GM18867 (cell line): ENCODE results near the gene RBFOX1.

Source experiments
- ATAC-seq: cut with Tn5 transposase; IDR thresholded peaks from one replicate; pipeline ENCODE4 v1.9.1; 2021; ENCODE audit warnings: mild to moderate bottlenecking, moderate library complexity; ENCODE audit not compliant: unreplicated experiment

The RBFOX1 gene

DNA sequence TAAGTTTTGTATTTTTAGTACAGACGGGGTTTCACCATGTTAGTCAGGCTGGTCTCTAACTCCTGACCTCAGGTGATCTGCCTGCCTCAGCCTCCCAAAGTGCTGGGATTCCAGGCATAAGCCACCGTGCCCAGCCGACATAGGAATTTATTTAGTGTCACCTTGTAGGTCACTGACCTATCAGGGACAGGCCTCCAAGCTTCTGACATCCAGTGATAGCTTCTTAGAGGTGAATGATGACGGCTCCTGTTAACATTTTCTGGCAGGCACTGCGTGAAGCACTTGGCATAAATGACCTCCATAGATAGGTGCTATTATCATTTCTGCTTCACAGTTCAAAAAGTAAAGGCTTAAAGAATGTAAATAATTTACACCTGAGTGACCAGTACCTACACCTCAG lies 71.6 kb downstream of the RBFOX1 start:
- ATAC-seq = no peak

DNA sequence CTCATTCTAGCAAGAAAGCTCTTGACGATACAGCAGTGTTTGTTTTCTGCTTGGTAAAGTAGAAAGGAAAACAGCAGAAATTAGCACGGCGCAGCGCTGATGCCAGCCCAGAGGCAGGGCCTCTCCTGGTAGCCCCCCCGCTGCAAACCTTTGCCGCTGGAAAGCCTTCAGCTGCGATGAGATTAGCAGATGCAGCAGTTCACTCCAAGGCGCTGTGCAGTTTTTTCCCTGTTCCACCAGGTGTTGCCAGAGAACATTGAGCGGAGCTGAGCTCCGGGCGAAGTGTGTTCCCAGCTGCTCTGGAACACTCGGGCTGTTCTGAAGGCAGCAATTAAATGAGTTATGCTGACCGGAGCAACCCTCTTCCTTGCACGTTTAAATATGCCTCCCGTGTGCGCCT lies 72.5 kb downstream of the RBFOX1 start:
- ATAC-seq = no peak

DNA sequence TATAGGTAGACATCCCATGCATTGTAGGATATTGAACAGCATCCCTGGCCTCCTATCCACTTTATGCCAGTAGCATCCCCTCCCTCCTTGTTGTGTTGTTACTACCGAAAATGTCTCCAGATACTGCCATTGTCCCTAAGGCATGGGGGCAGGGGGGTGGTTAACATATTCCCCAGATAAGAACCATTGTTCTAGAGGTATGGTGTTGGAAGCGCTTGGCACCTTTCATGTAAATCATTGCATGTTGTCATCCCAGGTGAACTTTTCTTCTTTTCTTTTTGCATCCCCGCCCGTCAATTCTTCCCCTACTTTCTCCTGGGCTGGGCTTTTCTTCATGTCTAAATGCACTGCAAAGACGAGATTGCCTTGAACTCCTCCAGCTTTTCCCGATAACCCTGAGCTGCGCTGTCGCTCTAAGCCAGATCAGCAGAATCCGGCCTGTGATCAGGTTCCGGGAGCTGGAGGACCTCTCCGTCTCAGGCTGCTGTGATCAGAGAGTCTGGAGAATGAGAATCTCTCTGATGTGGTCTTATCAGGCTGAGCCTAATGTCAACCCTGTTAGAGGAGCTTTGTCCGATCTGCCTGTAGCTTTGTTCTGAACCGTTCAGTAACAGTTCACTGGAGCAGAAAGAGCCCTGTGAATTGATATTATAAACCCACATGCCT lies 76.2 kb downstream of the RBFOX1 start:
- ATAC-seq = no peak

DNA sequence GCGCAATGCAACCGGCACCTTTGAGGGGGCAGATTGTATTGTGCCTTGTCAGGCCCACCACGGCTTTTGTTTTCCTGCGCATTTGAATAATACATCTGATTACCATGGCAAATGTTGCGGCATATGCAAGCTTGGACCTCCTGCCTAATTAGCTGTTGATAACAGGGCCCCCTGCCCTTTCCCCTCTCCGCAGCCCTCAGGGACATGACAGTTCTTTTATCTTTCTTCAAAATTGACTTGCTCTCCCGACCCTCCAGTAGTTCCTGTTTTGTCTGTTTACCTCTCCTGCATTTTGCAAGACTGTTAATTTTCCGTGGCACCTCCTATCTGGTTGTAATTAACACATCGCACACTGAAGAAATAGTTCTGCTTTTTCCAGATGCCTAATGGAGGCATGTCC lies 86.8 kb downstream of the RBFOX1 start:
- no peak for ATAC-seq

DNA sequence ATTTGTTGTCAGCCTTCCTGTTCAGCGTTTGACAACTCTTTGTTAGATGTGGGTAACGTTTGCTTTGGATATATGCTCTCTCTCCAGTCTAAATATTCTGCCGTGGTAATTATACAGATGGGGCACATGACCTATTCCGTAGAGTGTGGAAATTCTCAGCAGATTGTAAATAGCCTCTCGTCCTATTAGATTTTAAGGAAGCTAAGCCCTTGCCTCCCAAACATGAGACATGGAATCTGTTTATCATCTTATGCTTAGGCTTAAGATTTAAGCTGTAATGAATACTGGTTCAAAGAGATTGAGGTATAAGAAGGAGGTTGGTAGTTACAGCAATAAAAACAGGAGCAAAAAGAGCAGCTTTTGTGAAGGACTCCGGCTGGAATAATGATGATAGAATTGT lies 87.4 kb downstream of the RBFOX1 start:
- ATAC-seq = no peak

DNA sequence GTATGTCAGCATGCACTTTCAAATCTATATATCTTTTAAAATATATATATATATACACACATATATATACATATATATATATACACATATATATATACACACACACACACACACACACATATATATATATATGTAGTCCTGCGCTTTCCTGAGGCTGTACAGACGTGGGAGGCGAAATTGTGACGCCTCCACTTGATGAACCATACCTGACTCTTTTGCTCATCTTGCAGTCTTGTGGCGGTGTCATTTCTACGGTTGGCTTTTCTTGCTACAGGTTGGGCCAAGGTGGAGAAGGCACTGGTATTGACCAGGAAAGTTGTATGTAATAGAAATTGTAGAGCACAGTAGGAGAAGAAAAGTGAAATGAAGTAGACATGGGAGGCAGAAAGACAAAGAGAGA lies 88.2 kb downstream of the RBFOX1 start:
- no peak for ATAC-seq

DNA sequence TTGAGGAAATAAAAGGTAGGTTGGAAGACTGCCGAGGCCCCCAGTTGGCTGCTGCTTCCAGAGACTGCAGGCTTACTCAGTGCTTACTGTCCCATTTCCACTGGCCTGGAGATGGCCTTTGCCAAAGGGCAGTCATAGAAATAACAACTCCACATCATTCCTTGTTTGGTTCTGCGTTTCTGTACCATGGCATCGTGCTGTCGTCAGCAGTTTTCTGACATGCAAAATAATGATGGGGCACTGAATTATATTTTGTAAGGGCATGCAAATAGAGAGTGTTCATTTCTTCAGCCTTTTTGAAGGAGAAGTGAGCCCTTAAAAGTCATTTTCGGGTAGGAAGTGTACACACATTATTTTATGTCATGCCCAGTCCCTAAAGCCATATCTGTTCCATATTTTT lies 88.9 kb downstream of the RBFOX1 start:
- ATAC-seq = no peak

DNA sequence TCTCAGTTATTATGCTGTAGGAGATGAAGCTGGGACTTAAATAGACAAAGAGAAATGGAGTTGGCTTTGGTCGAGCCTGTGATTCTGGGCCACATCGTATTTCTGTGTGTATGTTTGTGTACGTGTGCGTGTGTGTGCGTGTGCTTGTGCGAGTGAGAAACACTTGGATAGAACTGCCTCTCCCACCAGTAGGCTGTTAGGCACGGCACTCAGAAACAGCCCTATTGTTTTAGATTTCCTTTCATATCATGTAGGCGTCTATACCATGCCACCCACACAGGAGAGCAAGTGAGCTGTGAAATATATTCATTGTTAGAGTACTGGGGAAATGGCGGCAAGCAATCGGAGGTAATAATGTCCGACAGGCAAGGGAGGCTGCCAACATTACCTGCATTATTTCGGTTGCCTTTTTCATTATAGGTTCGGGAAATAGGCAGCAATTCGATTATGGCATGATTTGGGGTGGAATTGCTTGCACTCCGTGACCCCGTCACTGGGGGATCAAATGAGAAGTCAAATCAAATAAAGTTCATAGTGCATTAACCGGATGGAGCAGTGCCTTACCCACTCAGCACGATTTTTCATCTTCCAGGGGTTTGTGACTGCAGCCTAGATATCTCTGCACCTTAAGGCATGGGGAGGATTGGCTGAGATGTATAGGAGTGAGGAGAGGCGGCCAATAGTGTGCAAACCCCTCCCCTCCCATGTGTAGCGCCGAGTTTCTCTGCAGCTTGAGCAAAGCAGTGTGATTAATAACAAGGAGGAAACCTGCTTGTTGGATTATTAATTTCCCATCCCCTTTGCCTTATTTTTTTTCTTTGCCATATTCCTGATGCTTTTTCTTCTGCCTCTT lies 89.6 kb downstream of the RBFOX1 start:
- no peak for ATAC-seq

DNA sequence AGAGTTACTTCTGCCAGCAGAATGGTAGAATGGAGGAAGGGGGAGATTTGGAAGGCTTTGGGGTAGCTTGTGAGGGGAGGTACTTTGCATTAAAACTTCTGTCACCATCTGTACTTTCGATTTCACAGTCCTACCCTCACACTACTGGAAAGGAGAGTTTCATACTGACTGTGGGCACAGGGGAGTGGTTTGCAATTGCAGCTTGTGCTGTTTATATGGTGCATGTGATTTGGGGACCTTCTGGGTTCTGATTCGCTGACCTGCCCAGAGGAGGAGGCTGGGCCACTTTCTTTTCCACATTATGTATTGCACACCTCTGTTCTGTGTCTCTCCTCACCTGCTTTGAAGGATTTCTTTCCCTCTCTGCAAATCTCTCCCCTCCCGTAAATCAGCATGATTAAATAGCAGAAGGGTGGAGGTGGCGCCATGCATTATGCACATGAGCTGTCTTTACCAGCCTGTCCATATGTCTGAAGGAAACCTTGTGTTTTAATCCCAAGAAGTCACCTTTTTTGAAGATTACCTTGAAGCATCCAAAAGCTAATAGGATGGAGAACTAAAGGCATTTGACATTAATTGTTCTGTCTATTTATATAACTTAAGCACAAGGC lies 90.9 kb downstream of the RBFOX1 start:
- no peak for ATAC-seq

DNA sequence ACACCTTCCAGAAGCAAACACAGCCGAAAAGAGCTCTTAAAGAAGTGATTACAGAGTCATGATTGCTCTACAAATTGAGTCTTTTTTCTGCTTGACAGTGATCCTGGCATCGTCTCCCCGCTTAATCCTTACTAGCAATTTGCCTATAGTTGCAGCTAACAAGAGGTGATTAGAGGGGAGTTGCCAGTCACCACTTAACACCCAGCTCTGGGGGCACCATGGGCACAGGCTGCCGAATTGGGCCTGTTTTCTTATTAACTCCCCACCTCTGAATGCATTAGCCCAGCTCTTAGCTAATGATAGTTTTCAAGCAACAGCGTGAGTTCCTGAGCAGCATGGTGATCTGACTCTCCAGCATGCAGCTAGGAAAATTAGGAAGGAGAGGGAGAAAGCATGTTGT lies 93.5 kb downstream of the RBFOX1 start:
- no peak for ATAC-seq

DNA sequence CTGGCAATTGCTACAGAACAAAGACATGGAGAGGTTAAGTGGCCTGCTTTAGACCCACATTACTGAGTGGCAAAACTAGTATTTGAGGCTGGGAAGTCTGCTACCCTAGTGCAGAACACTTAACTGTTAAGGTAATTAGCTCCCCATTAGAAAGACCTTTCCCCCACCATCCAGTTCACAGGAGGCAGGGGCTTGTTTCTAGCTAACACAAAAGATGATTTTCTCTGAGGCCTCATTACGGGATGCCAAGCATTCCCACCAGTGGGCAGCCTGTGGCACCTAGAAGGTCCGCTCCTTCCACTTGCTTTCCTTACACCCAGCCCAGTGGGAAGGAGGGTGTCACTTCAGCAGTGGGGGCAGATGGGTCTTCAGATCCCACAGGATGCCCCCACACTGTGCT lies 99.1 kb downstream of the RBFOX1 start:
- ATAC-seq = no peak

DNA sequence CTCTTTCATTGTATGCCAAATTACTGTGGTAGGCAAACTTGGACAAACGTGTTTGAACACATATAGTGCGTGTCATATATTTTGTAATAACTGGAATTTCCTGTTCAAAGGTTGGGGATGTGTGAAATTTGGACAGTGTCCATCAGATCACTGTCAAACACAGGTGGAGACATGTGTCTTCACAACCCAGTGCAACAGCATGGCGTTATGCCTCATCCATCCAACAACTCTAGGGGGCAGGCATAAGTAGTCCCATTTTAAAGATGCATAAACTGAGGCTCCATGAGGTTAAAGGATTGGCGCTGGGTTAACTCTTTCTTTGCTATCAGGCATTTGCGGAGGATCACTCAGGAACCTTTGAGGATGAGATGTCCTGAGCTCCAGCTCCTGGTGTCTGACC lies 103.7 kb downstream of the RBFOX1 start:
- ATAC-seq = no peak

DNA sequence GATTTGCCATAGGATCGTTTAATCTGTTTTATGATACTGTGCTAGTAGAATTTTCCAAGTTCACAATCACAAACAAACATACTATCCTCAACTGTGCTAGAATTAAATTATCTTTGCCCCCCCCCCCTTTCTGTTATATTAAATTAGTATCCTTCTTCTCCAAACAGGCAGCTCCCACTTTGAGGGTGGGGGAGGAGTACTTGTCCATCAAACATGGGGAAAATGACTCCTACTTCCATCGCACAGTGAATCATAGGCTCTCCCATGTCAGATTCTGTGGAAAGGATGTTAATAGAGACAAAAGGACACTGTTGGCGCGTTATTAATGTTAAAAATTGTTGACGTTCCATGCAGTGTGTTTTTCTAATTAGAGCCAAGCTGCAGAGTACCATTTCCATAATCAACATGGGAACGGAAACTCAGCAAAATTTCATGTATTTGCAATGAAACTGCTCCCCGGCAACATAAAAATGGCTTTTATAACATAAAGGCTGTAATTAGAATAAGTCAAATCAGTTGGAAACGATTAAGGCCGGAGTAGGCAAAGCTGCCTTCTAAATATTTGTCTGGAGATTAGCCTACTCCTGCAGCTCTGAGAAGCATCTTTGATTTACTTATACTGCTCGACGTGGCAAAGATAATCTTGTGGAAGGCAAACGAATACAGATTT lies 104.6 kb downstream of the RBFOX1 start:
- ATAC-seq = no peak

DNA sequence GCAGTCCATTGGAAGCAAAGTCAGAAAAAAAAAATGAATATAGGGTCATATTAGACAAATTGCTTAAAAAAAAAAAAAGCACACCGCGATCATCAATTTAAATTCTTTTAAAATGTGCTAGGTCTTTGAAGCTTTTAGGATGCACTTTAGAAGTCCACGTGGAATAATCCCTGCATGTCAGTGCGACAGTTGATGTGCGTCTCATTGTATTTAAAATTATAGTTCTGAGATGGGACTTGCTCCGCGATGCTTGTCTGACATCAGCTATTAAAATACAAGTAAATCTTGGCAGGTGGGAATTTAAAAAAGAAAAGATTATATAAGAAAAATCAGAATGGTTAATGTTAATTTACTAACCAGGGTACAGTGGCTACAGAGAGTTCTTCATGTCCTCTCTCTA lies 105.2 kb downstream of the RBFOX1 start:
- ATAC-seq = no peak

DNA sequence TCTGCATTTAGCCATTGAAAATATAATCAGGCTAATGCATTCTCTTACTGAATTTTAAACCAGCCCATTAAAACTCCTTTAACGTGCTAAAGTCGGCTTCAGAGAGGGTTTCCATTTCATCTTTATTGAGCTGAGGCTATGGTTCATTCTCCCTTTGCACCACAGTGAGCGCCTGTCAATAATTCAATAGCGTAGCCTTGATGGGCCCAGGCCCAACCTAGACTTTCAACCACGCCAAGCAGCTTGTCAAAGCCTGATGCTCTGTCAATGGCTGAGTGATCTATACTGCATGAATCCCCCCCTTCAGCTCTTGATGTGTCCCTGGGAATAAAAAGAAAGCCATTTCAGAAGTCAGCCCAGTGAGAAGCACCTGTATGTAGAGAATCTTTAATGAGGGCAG lies 106.0 kb downstream of the RBFOX1 start:
- ATAC-seq = no peak

DNA sequence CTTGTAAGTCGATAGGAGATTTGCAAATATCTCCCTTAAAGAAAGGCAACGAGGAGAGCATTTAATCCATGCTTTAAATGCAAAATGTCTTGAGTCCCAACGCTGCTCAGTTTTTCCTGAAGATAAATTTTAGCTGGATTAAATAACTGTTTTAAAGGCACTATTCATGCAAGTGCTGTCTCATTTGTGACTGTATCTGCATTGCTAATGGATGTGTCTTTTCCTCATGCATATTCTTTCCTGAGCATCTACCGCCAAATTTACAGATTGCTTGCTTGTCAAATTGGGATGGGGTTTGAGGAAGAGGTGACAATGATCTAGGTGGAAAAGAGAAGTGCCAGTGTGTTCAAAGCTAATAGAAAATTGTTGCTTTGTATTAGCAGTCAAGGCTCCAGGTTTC lies 106.9 kb downstream of the RBFOX1 start:
- ATAC-seq = no peak

DNA sequence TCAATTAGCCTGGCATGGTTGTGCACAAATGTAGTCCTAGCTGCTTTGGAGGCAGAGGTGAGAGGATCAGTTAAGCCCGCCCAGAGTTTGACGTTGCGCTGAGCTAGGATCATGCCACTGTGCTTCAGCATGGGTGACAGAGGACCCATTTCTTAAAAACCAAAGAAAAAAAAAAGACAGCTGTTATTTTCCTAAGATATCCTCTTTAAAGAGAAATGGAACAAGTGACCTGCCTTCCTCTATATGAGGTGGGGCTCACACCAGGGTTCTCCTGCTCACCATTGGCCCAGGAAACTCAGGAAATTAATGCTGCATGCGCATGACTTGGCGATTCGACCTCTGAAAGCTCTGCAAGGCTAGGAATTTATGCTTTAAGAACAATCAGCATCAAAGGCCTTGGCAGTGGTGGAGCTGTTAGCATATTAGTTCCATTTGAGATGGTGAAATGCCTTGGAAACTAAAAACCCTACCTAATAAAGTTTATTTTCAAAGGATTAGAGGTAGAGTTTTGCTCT lies 108.3 kb downstream of the RBFOX1 start:
- ATAC-seq = no peak

DNA sequence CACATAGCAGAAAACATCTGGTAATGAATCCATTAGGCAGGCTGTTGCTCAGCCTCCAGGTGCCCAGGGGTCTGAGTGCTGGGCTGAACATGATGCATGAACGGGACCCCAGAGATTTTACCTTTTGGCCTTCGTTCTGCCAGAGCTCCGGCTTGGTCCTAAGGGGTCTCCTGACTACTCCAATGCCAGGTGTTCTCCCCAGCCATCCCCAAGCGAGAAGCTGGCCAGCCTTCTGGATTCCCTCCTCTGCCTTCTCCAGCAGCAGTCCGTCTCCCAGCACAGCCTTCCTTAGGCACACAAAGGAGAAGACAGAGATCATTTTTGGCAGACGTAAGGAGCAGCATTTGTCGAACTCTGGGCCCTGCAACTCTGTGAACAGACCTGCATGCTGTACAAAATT lies 109.4 kb downstream of the RBFOX1 start:
- ATAC-seq = no peak

DNA sequence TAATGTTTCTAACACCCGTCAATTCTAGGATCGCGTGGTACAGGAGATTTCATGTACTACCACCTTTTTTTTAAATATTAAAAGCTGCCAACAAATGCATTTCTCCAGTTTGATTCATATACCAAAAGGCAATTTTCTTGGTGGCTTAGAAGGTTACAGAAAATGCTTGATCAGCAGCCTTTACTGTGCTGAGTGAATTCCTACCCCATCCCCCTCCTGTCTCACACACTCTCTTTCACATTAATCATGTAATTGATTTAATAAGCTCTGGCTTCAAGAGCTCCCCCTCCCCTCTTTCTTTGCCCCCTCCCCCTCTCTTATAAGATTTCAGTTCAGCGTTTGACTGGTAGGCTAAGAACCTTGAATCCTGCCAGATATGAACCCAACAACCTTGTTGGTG lies 110.5 kb downstream of the RBFOX1 start:
- no peak for ATAC-seq

DNA sequence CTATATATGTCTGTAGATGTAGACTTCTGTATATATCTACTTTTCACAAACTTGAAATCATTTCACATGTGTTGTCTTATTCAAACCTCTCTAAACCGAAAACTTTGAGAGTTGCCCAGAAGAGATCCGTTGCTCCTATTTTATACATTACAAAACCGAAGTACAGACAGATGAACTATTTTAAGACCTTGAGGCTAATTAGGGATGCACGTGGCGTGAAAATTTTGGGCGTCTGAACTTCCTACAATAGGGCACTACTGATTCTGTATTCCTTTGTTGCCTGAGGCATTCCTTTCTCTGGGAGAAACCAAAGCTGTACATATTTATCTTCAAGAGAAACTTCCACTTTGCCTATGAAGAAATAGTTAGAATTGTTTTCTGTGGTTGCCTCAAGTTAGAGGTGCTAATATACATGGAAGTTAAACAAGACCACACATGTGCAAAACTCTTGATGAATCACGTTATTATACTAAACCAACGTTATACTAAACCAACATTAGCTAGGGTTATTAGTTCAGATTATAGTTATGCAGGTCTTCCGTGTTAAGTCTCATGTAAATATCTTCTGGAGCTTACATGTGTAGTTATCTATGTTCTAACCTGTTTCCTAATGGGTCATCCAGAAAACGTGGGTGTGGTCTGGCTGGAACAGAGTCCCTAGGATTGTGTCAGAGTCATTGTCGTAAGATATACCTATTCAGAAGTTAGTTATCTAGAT lies 111.2 kb downstream of the RBFOX1 start:
- no peak for ATAC-seq

DNA sequence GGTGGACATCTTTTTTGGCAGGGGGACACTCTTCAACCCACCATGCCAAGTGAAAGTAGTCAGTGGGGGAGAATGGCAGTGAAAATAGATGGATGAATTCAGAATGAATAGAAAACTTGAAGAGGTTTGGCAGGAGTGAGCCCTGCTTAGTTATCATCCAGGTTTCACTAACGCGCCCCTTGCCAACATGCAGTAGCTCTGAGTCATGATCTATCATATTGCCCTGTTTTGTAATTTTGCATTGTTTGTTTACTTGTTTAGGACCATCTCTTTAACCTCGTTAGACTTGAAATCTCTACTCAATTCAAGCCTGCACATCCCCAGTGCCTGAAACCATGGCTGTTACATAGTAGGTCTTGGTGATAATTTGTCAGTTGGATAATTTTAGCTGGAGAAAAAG lies 116.7 kb downstream of the RBFOX1 start:
- ATAC-seq = no peak
